Measurements from ENCODE around the gene UCP3. TPM values are rescaled to one million over a fixed set of nuclear protein-coding genes. Genes with fewer than 3 reads are reported as not detected.

Gene UCP3
- polyA plus RNA-seq, 4 donors = 0.54 to 1.3 (median 0.86) TPM

- H3K9me3 ChIP-seq (ENCODE audit: control insufficient read depth in 2 of 2, insufficient read depth in 1 of 2, low read depth in 1 of 2, low read length in 1 of 2) = no peaks in the 10 kb centered on the region
- WGBS, 3 donors = 86 to 94% (median 89%) methylated on average over 13 to 14 of the region's 14 CpGs
- FAIRE-seq = no peak
- H3K27ac ChIP-seq (ENCODE audit: low read depth in 1 of 3, low read length in 2 of 3) = peak overlapping the region in 1 of 3 donors; percentile 12
- H3K4me3 ChIP-seq (ENCODE audit: low read depth in 1 of 3, low read length in 3 of 3) = no peak overlapping the region
- DNase-seq = no peak
- peaks cover 0 to 15% (median 0%) of the 10 kb centered on the region in 3 donors for H3K4me1 ChIP-seq (ENCODE audit: control insufficient read depth in 3 of 3, insufficient read depth in 2 of 3, low read depth in 1 of 3, low read length in 2 of 3)
- peaks cover 0 to 49% (median 0%) of the 10 kb centered on the region in 3 donors for H3K36me3 ChIP-seq (ENCODE audit: control insufficient read depth in 3 of 3, insufficient read depth in 2 of 3, low read depth in 1 of 3, low read length in 3 of 3)
- H3K27me3 ChIP-seq (ENCODE audit: control insufficient read depth in 3 of 3, insufficient read depth in 3 of 3, low read length in 3 of 3) = no peaks in the 10 kb centered on the region
Observed at GRCh38 chr11:74012074-74012809, 3.4 kb upstream of the UCP3 start.

GRCh38 chr11:74011360-74012073 lies 2.6 kb upstream of the UCP3 start:
- Histone ChIP-seq H3K27ac (ENCODE audit: low read depth in 1 of 3, low read length in 2 of 3) (no peak overlapping the region), H3K27me3 (ENCODE audit: control insufficient read depth in 3 of 3, insufficient read depth in 3 of 3, low read length in 3 of 3) (no peaks in the 10 kb centered on the region), H3K4me1 (ENCODE audit: control insufficient read depth in 3 of 3, insufficient read depth in 2 of 3, low read depth in 1 of 3, low read length in 2 of 3) (peaks cover 0 to 11% (median 0%) of the 10 kb centered on the region in 3 donors)

DNA sequence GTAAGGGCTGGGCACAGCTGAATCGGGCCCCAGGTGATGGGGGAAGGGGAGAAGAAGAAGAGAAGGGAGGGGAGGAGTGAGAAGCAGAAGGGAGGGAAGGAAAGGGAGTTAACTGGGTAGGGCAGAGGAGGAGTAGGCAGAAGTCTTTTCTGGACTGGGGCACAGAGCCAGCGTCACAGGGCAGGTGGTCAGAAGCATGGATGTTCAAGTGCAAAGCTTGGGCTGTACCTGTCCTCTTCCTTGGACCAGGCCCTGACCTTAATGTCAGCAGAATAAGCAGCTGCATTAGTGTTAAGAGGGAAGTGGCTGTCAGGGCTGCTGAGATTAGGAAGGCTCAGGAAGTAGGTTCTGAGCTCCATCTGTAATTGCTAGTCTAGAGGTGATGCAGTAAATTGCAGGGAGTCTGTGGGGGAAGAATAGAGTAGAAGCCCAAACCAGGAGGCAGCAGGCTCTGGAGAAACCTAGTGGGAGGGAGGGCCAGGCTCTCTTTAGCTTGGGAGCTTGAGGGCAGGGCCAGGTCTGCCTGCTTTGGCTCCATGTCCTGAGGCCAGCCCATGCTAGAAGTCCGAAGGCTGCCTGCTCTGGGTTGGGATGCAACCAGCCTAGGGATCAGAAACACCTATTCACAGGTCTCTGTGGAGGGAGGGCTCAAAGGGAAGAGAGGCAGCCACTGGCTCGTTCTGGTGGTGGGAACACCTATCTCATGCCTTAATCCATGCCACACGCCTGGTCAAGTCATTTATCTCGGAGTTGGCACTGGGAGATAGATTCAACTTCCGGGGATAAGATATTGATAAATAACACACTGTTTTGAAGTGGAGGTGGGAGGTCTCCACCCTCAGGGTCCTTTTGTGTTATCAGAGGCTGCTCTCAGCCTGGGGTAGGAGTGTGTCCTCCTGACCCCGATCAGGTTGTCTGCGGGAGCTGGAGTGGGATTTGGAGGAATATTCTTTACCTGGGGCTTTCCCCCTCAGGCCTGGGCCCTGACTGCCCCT lies 1.7 kb upstream of the UCP3 start:
- no peak for FAIRE-seq
- H3K4me1 ChIP-seq (ENCODE audit: control insufficient read depth in 3 of 3, insufficient read depth in 2 of 3, low read depth in 1 of 3, low read length in 2 of 3) = peaks cover 0 to 16% (median 6%) of the 10 kb centered on the region in 3 donors
- WGBS, 3 donors = 71 to 85% (median 83%) methylated on average over 9 of the region's 9 CpGs
- H3K9me3 ChIP-seq (ENCODE audit: control insufficient read depth in 2 of 2, insufficient read depth in 1 of 2, low read depth in 1 of 2, low read length in 1 of 2) = no peaks in the 10 kb centered on the region
- peaks cover 0 to 49% (median 0%) of the 10 kb centered on the region in 3 donors for H3K36me3 ChIP-seq (ENCODE audit: control insufficient read depth in 3 of 3, insufficient read depth in 2 of 3, low read depth in 1 of 3, low read length in 3 of 3)
- DNase-seq = no peak
- no peak overlapping the region for H3K27ac ChIP-seq (ENCODE audit: low read depth in 1 of 3, low read length in 2 of 3)
- no peak overlapping the region for H3K4me3 ChIP-seq (ENCODE audit: low read depth in 1 of 3, low read length in 3 of 3)
- H3K27me3 ChIP-seq (ENCODE audit: control insufficient read depth in 3 of 3, insufficient read depth in 3 of 3, low read length in 3 of 3) = no peaks in the 10 kb centered on the region

More at GRCh38 chr11:74011360-74012073, 2.6 kb upstream of the UCP3 start:
- Histone ChIP-seq H3K4me3 (ENCODE audit: low read depth in 1 of 3, low read length in 3 of 3) (no peak overlapping the region), H3K36me3 (ENCODE audit: control insufficient read depth in 3 of 3, insufficient read depth in 2 of 3, low read depth in 1 of 3, low read length in 3 of 3) (peaks cover 0 to 47% (median 0%) of the 10 kb centered on the region in 3 donors), H3K9me3 (ENCODE audit: control insufficient read depth in 2 of 2, insufficient read depth in 1 of 2, low read depth in 1 of 2, low read length in 1 of 2) (no peaks in the 10 kb centered on the region)
- DNase-seq (no peak), FAIRE-seq (no peak)
- 72 to 94% (median 82%) methylated on average over 8 of the region's 8 CpGs for WGBS, 3 donors

- DNase-seq = no peak
- FAIRE-seq = no peak
- WGBS, 3 donors = 87 to 89% (median 89%) methylated on average over 5 of the region's 5 CpGs
Observed at GRCh38 chr11:74009675-74010305, 905 bp upstream of the UCP3 start.

GRCh38 chr11:74009230-74009547 lies 304 bp upstream of the UCP3 start:
- H3K27me3 ChIP-seq (ENCODE audit: control insufficient read depth in 3 of 3, insufficient read depth in 3 of 3, low read length in 3 of 3) = no peaks in the 10 kb centered on the region
- WGBS, 3 donors = 49 to 70% (median 51%) methylated on average over 3 of the region's 3 CpGs
- H3K4me3 ChIP-seq (ENCODE audit: low read depth in 1 of 3, low read length in 3 of 3) = no peak overlapping the region
- FAIRE-seq (no peak), DNase-seq (peak; percentile 11 to 54)
- H3K27ac ChIP-seq (ENCODE audit: low read depth in 1 of 3, low read length in 2 of 3) = no peak overlapping the region
- no peaks in the 10 kb centered on the region for H3K9me3 ChIP-seq (ENCODE audit: control insufficient read depth in 2 of 2, insufficient read depth in 1 of 2, low read depth in 1 of 2, low read length in 1 of 2)
- peaks cover 0 to 24% (median 16%) of the 10 kb centered on the region in 3 donors for H3K4me1 ChIP-seq (ENCODE audit: control insufficient read depth in 3 of 3, insufficient read depth in 2 of 3, low read depth in 1 of 3, low read length in 2 of 3)
- H3K36me3 ChIP-seq (ENCODE audit: control insufficient read depth in 3 of 3, insufficient read depth in 2 of 3, low read depth in 1 of 3, low read length in 3 of 3) = peaks cover 0 to 48% (median 0%) of the 10 kb centered on the region in 3 donors

More at GRCh38 chr11:74009675-74010305, 905 bp upstream of the UCP3 start:
- Histone ChIP-seq H3K4me3 (ENCODE audit: low read depth in 1 of 3, low read length in 3 of 3) (no peak overlapping the region), H3K27ac (ENCODE audit: low read depth in 1 of 3, low read length in 2 of 3) (no peak overlapping the region), H3K27me3 (ENCODE audit: control insufficient read depth in 3 of 3, insufficient read depth in 3 of 3, low read length in 3 of 3) (no peaks in the 10 kb centered on the region), H3K36me3 (ENCODE audit: control insufficient read depth in 3 of 3, insufficient read depth in 2 of 3, low read depth in 1 of 3, low read length in 3 of 3) (peaks cover 0 to 50% (median 0%) of the 10 kb centered on the region in 3 donors), H3K9me3 (ENCODE audit: control insufficient read depth in 2 of 2, insufficient read depth in 1 of 2, low read depth in 1 of 2, low read length in 1 of 2) (no peaks in the 10 kb centered on the region), H3K4me1 (ENCODE audit: control insufficient read depth in 3 of 3, insufficient read depth in 2 of 3, low read depth in 1 of 3, low read length in 2 of 3) (peaks cover 0 to 21% (median 12%) of the 10 kb centered on the region in 3 donors)

GRCh38 chr11:74007691-74008372 lies 1.1 kb downstream of the UCP3 start:
- Histone ChIP-seq H3K4me1 (ENCODE audit: control insufficient read depth in 3 of 3, insufficient read depth in 2 of 3, low read depth in 1 of 3, low read length in 2 of 3) (peaks cover 0 to 24% (median 17%) of the 10 kb centered on the region in 3 donors), H3K27me3 (ENCODE audit: control insufficient read depth in 3 of 3, insufficient read depth in 3 of 3, low read length in 3 of 3) (no peaks in the 10 kb centered on the region), H3K36me3 (ENCODE audit: control insufficient read depth in 3 of 3, insufficient read depth in 2 of 3, low read depth in 1 of 3, low read length in 3 of 3) (peaks cover 0 to 40% (median 0%) of the 10 kb centered on the region in 3 donors), H3K4me3 (ENCODE audit: low read depth in 1 of 3, low read length in 3 of 3) (no peak overlapping the region), H3K9me3 (ENCODE audit: control insufficient read depth in 2 of 2, insufficient read depth in 1 of 2, low read depth in 1 of 2, low read length in 1 of 2) (no peaks in the 10 kb centered on the region), H3K27ac (ENCODE audit: low read depth in 1 of 3, low read length in 2 of 3) (no peak overlapping the region)
- DNase-seq (no peak), FAIRE-seq (no peak)
- WGBS, 3 donors = 82 to 90% (median 90%) methylated on average over 6 of the region's 6 CpGs

DNA sequence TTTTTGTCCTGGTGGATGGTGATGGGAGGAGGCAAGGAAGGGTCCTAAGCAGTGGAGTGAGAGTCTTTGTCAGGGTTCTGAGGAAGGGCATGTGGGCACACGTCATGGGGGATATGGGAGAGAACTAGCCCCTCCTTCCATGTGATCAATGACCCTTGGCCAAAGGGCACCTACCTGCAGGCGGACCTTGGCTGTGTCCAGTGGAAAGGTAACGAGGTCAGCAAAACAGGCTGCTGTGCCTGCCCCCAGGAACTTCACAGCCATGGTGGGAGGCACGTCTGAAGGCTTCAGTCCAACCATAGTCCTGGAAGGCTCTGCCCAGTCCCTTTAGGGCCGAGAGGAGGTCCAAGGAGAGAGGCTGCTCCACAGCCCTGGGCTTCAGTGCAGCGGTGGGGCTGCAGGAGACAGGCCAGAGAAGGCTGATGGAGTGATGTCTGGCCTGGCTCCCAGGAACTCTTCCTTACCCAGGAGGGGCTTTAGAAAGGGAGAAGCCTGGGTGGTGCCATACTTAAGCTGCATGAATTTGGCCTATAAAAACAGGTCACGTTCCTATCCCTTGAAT lies 2.1 kb downstream of the UCP3 start:
- Histone ChIP-seq H3K4me3 (ENCODE audit: low read depth in 1 of 3, low read length in 3 of 3) (no peak overlapping the region), H3K9me3 (ENCODE audit: control insufficient read depth in 2 of 2, insufficient read depth in 1 of 2, low read depth in 1 of 2, low read length in 1 of 2) (no peaks in the 10 kb centered on the region), H3K27me3 (ENCODE audit: control insufficient read depth in 3 of 3, insufficient read depth in 3 of 3, low read length in 3 of 3) (no peaks in the 10 kb centered on the region), H3K4me1 (ENCODE audit: control insufficient read depth in 3 of 3, insufficient read depth in 2 of 3, low read depth in 1 of 3, low read length in 2 of 3) (peaks cover 0 to 24% (median 17%) of the 10 kb centered on the region in 3 donors), H3K36me3 (ENCODE audit: control insufficient read depth in 3 of 3, insufficient read depth in 2 of 3, low read depth in 1 of 3, low read length in 3 of 3) (peaks cover 0 to 39% (median 0%) of the 10 kb centered on the region in 3 donors), H3K27ac (ENCODE audit: low read depth in 1 of 3, low read length in 2 of 3) (no peak overlapping the region)
- FAIRE-seq (no peak), DNase-seq (no peak)
- 68 to 78% (median 75%) methylated on average over 7 of the region's 7 CpGs for WGBS, 3 donors

Measured in small intestine (tissue), 7 donors.